HEK293 (cell line): ENCODE measurements around the gene UBE2D2.

Experiments
- ATF2 ChIP-seq: fragments of 450-650 bp; formaldehyde crosslinking; IDR thresholded peaks from 2 replicates; pipeline ENCODE4 v1.5.1; 2016; ENCODE audit warnings: missing biosample characterization, missing genetic modification characterization, low read depth
- BCL11A ChIP-seq: fragments of 450-650 bp; formaldehyde crosslinking; IDR thresholded peaks from 2 replicates; pipeline ENCODE4 v1.5.1; 2016; ENCODE audit warnings: low read depth, missing biosample characterization, missing genetic modification characterization
- CTCF ChIP-seq: fragments of 450-650 bp; formaldehyde crosslinking; IDR thresholded peaks from 2 replicates; pipeline ENCODE4 v1.5.1; 2016; ENCODE audit warnings: missing biosample characterization, missing genetic modification characterization
- PBX3 ChIP-seq: sonication (generic); formaldehyde crosslinking; IDR thresholded peaks from 2 replicates; pipeline ENCODE4 v1.8.1; 2022; ENCODE audit warnings: mild to moderate bottlenecking, moderate library complexity, missing genetic modification reagents
- ZNF311 ChIP-seq: fragments of 450-650 bp; formaldehyde crosslinking; IDR thresholded peaks from 2 replicates; pipeline ENCODE4 v1.5.1; 2017; ENCODE audit warnings: missing biosample characterization, missing genetic modification characterization, borderline replicate concordance

GRCh38 chr5:139557811-139558210 is 3.3 kb upstream of the UBE2D2 start:
- no peak for TF ChIP-seq CTCF (tag by site-specific recombination)
- no peak for TF ChIP-seq ZNF311
- TF ChIP-seq BCL11A (tag by site-specific recombination), result no peak
- no peak for TF ChIP-seq ATF2
- no peak for TF ChIP-seq PBX3
